Central memory CD4-positive, alpha-beta T cell (primary cell): ENCODE data around the gene GCN1.

Source experiments
- DNase-seq: peaks from one replicate; pipeline ENCODE4 v3.0.0; 2022

Gene GCN1

DNA sequence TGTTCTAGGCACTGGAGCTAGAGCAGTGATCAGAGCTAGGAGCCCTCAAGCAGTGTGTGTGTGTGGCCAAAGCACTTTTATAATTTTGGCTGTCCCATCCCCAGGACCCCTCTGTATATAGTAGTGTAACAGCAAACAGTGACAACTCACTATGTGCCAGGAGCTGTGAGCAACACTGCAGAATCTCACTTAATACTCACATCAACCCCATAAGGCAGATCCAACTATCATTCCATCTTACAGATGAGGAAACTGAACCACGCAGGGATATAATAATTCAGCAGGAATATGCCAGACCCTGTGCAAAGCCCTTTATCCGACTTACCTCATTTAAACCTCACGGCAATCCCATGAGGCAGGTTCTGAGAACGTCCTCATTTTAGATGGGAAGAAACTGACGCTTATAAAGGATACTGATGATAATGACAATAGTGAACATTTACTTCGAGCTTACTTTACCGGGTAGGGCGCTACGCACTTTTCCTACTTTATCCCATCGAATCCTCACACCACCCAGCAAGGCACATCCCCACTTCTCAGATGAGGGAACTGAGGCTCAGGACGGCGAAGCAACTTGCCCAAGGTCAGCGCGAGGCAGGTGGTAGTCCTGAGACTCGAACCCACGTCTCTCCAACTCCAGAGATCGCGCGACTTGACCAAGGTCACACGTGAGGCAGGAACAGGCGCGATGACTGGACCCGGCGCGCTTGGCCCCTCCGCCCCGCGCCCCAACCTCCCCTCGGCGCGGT lies 78.6 kb downstream of the GCN1 start:
- DNase-seq, result no peak

DNA sequence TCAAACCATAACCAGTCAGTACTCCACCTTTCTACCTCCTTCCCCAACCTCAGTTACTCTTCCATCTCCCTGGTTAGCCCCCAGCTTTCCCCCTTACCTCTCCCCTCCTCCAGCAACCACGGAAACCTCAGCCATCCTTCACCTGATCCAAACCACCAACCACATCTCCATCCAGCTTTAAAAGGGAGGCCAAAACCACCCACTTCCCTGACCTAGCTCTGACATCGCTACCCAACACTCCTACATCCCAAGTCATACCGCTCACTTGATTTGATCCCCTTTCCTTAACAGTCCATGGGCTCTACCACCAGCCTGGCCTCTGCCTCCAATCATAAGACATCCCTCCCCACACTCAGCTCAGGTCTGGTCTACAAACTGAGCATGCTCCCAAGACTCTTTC lies 79.4 kb downstream of the GCN1 start:
- no peak for DNase-seq

DNA sequence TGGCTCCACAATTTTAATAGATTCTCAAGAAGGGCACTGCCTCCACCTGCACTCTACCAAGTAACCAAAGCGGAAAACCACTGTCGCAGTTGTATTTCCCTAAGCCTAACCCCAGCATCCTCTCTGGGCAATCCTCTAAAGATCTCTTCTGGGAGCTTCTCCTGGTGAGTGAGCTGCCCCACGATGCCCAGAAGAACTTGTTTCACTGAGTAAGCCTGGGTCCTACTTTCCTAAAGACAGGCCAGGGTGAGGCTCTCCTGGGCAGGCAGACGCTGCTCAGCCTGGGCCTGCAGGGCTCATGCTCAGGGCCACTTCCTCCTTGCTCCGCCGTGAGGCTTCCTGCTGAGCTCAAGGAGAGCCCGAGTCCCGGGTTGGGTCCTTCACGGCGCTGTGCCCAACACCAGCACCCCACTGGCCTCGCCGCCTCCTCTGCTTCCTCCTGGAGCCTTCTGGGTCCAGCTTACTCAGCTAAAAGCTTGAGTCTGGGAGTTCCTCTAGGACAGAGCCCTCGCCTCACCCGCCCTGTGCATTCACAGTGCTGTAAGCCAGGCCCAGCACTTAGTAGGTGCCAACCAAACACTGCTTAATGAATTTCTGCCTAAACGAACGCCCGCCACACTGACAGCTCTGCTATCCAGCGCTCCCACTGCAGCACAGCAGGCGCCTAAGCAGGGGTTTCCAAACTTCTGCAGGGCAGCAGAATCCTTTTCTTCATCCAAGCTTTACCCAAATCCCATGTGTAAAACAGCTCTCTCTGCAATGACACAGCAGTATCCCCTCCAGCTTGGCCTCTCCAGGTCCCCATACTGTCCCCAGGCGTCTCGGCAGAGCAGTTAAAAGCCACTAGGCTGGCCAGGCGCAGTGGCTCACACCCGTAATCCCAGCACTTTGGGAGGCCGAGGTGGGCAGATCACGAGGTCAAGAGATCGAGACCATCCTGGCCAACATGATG lies 83.7 kb downstream of the GCN1 start:
- peak; percentile 60 for DNase-seq

DNA sequence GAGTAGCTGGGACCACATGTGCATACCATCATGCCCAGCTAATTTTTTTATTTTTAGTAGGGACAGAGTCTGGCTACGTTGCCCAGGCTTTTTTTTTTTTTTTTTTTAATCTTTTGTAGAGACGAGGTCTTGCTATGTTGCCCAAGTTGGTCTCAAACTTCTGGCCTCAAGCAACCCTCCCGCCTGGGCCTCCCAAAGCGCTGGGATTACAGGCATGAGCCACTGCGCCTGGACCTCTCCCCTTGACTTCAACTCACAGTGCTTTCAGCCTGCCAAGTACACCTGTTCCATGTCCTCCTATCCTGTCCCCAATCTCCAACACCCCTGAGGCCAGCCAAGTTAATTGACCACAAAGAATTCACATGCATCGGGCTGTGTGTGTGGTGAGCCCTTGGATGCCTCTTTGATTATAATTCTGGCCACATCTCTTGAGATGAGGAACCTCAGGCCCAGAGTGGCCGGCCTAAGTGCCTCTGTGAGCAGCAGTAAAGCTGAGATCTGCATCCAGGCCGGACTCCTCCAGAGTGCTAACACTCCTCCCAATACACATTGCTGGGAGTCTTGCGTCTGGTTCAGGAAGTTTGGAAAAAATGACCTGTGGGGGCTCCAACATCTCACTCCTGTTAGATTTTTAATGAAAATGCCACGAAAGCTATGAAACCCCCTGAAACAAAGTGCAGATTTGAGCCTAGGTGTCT lies 84.8 kb downstream of the GCN1 start:
- DNase-seq, result no peak

DNA sequence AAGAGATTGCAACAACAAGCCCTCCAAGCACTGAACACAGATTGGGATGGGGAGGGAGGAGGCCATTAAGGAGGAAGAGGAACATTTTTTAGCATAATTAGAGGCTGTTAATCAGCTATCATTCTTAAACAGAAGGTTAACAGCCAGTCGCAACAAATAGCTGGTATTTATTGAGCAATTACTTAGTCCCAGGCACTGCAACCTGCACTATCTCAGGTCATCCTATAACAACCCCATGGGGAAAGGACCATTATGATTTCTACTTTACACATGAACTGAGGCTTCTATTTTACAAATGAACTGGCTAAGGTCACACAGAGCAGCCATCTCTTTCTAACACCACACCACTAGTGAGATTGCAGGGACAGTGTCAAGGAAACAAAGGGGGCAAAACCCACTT lies 88.4 kb downstream of the GCN1 start:
- no peak for DNase-seq

DNA sequence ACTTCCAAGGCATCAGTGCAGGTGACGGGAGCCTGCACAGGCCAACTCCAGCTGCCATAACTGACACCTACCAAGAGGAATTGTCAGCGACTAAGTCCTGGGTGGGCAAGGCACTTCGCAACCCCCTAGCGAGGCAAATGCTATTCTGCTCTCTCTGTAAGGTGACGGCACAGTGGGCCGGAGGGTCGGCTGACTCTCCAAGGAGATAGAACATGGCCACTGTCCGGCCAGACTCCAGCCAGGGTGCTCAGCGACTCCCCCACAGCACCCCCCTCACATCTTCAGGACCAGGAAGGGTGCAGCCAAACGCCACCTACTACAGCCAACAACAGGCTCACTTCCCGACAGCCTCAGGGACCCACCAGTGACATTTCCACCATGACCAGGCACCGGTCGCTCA lies 91.1 kb downstream of the GCN1 start:
- no peak for DNase-seq

DNA sequence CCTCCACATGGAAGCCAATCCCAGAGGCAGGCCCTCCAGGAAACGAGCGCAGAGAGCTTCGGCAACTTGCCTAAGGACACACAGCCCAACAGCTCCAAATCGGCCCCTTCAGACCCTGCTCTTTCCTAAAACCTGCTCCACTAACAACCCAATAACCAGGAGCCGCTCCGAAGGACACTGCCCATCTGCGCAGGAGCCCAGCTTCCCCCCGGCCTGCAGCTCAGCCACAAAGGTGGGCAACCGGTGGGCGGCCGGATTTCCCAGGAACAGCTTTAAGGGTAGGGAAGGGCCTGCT lies 91.5 kb downstream of the GCN1 start:
- DNase-seq, result no peak

DNA sequence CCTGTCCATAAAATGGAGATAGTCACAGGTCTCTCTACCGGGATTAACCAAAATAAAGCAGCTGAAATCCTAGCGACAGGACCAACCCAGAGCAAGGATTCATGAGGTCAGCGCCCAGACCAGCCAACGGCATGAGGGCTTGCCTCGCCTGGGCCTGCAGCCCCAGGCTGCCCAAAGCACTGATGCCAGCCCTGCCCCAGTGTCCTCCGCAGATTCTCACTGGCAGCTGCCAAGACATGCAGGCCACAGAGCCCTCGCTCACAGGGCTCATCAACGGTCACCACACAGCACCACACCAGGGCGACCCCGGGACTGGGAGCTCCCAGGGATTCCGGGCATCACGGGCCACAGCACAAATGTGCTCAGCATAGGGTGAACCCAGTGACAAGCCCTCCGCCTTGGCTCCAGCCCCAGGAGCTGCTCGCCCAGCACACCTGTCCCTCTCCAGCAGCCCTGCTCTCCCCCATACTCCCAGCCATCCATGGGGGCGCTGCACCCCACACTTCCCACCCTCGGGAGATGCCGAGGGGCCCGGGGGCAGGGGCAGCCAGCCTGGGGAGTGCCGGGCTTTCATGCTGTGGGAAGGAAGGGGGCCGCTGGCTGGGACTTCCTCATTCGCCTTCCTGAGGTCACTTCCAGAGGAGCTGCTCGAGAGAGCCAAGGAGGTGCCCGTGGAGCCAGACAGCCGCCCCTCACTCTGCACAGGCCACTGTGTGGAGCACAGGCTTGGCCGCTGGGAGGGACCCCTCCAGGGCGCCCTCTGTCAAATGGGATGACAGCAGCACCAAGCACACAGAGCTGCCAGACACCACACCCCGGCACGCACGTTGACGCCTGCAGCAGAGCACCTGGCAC lies 92.1 kb downstream of the GCN1 start:
- no peak for DNase-seq

DNA sequence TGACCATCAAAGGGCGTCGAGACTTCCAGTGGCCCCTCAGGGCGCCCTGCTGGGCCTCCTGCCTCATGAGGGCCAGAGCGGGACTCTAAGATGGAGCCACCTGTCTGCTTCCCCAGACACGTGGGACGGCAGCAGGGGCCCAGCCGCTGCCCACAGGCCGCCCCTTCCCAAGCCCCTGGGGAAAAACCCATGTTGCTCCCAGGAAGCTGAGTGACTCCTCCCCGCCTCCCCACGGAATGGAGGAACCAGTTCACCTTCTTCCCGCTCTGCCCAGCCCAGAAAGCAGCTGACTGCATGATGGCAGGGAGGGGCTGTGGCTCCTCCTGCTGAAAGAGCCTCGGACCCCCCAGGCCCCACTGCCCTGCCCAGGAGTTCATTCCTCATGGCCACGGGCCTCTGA lies 92.9 kb downstream of the GCN1 start:
- no peak for DNase-seq

DNA sequence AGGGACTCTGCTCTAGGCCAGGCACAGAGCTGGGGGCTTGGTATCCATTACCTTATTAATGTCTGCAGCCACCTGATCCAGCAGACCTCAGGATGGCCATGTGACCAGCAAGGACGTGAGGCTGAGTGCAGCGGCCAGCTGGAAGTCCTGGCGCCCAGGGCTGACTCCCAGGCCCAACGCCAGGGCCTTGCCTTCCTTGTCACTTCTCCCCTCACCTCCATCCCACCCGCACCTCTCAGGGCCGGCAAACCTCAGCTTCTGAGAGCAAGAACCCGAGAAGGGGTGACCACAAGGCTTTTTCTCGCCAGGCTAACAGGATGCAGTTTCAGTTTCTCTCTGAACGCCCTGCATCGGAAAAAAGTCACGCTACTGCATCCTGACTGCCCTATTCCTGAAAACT lies 93.3 kb downstream of the GCN1 start:
- DNase-seq, result no peak

DNA sequence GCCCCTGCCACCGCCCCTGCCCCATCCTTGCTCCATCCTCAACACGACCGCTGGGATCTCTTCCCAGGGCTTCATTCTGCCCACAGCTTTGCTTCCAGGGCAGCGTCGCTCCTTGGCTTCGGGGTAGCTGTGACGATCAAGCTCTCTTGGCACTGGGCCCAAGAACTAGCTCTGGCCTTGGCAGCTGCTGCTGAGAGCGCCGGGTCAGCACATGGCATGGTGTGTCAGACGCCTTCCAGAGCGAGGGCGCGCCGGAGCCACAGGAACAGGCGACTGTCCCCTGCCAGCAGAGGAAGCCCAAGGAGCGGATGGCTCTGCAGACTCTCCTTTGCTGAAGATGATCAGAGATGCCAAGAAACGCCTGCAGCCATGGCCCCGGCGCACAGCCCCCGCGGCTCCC lies 93.9 kb downstream of the GCN1 start:
- DNase-seq, result no peak

DNA sequence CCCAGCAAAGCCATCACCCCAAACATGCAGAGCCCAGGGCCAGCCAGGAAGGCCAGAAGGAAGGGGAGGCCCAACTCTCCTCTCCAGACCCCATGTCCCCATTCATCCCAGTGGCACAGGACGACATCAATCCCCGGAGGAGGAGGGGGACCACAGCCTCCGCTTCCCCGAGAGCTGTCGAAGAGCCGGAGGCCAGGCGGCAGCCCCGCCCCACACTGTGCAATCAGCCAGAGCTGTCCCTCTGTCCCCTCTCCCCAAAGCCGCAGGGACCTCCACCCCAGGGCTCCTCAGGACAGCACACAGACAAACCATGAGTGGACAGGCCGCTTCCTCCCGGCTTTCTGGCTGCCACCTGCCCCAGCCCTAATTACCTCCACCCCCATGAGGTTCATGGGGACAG lies 94.8 kb downstream of the GCN1 start:
- no peak for DNase-seq

DNA sequence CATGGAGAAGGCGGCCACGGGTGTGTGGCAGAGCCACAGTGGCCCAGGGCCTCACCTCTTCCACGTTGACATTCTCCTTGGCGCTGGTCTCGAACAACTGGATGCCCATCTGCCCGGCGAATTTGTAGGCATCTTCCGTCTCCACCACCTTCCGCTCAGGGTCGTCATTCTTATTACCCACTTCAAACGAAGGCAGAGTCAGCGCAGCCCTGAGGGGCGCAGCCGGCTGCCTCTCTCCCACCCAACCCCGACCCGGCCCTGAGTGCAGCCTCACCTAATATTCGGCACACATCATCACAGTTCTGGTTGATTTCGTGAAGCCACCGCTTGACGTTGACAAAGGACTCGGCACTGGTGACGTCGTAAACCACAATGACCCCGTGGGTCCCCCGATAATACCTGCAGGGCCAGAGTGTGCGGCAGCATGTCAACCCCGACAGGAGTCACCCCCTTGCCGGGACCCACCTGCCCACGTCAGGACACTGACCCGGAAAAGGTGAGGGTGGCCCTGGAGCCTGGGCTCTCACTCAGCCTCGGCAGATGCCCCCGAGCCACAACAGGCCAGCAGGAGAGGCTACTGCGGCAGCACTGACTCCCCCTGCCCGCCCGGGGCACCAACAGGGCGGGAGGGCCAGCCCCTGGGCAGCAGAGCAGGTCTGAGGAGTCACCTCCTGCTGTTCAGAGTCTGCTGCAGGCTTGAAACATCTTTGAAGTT lies 95.6 kb downstream of the GCN1 start:
- no peak for DNase-seq

DNA sequence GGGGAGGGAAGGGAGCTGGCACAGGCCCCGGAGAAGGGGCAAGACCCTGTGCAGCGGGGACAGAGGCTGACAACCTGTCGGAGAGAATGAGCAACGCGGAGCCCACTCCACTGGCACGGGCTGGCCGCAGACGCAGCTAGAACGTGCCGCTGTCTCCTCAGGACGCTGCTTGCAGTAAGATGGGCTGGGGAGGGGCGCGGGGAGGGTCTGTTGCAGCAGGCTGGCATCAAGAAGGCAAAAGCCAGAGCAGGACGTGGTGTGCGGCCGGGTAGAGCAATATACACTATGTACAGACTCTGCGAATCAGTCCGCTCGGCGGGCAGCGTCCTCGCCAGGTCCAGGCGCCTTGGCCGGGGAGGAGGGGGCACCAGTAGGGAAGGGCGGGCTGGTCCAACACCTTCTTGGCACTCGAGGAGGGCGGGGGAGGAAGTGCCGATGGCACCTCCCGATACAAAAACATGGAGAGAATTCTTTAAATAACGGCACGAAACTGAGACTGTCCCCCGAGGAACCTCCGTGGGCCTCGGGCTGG lies 97.8 kb downstream of the GCN1 start:
- no peak for DNase-seq

DNA sequence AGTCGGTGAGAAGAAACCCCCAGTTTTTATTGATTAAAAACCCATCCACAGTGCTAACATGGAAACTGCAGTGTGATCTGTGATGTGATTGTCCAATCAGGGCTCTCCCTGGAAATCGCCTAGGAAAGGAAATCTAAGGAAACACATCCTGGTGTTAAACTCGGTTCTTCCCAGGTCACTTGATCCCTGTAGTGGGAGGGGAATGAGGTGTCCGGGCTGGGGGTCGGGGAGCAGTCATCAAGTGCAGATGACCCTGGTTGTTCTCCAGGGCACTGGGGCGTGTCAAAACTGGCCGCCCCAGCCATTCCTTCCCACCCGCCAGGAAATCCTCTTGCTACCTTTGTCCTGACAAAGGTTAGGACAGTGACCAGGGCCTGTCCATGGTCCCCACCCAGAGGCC lies 98.8 kb downstream of the GCN1 start:
- no peak for DNase-seq

DNA sequence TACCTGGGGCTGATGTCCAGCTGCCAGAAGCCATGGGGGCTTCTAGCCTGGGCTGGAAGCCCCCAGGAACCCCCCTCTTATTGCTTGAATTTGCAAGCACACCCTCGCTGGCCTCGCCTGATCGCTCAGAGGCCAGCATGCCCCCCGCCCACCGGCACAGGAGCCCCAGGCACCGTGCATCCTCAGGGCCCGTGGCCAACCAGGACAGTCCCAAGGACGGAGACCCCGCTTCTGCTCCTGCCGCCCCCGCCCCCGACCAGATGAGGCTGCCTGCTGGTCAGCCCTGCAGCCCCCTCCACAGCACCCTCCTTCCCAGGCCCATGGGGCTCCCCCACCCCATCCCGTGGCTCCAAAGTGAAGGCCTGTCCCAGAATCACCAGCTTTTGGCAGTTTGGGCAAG lies 99.2 kb downstream of the GCN1 start:
- DNase-seq, result no peak

DNA sequence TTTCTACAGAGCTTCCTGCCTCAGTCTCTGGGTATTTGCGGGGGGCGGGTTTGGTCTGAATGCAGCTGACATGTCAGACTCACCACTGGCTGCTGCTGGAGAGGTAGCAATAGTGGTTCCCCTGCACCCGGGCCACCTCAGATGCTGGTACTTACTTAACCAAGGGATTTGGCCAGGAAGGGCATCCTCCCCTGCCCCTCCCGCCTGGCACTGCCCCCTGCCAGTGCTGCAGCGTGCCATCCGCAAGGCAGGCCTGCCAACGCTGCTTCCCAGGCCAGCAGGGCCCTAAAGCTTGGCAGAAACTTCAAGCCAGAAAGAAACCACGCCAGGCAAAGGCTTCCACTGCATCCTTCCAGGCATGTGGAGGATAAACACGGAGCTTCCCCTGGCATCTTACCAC lies 100.0 kb downstream of the GCN1 start:
- no peak for DNase-seq

DNA sequence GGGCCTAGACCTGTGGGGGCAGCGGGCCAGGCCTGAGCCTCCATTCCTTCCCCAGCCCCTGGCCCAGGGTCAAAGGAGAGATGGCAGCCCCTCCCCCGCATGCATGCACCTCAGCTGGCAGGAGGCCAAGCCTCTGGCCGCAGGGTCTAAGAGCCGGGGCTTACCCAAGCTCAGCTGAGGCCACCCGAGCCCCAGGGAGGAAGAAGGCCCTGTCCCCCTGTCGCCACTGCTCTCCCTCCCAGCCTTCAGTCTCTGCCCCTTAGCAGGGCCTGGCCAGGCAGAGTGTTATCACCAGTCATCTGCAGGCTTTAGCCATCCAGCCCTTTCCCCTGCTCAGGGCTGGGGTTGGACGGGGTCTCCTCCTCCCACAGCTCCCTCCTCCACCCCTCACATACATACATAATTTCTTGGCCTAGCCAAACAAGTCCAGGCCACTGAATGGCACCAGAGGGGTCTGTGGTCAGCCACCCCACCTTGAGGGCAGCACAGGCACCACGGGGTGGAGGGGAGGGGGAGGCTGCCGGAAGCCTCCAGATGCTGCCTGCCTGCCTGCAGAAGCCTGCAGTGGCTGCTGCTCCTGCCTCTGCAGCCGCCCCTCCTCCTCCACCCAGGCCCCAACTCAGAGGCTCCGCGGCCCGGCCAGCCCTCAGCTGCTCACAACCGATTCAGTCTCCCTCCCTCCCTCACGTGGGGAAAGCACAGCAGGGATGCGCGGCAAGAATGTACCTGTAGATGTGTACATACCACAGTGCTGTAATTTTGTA lies 100.7 kb downstream of the GCN1 start:
- DNase-seq, result no peak

DNA sequence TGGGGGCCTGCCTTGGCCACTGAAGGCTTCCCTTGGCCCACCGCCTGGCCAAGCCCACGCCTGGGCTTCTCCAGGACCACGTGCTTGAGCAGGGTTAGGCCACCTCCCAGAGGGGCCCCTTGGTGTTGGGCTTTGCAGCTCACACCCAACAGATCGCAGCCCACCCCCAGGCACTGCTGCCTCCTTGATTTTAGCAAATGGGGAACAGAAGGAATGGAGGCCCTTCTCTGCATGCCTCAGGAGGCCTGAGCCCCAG lies 101.3 kb downstream of the GCN1 start:
- DNase-seq, result no peak

DNA sequence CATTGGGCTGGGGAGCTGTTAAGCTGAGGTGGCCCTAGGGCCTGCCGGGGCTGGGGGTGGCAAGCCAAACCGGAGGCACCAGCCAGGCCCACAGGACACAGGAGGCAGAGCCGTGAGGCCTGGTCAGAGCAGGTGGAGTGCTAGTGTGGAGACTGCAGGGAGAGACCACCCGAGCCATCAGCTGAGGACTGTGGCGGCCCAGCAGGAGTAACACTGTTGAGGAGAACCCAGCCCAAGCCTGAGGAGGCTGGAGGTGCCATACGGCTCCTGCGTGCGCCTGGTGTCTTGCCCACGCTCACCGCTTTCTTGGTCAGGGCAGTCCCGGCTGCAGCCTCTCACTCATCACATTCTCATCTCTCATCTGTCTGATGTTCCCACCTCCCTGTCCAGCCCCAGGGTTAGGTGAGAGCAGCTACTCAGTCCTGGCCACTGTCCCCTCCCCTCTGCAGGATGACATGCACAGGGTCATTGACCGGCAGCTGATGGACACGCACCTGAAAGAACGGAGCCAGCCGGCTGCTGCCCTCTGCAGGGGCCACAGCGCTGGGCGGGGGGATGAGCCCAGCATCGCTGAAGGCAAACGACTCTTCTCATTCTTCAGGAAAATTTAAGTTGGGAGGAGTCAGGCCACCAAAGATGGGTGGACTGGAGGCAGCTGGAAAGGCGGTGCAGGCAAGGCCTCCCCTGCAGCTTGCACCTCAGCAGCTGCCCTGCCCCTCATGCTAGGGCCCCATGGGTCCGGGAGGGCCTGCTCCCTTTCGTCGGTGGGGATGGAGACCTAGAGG lies 101.8 kb downstream of the GCN1 start:
- no peak for DNase-seq
